Transverse colon (tissue), 4 donors: ENCODE measurements around the gene UGT1A10.

Source experiments
- CTCF ChIP-seq, 5 experiments: fragments of 200-600 bp in 3 of 5; fragments of 450-650 bp in 2 of 5; sonication (generic) in 3 of 5; IDR thresholded peaks; 1 replicate in 2 of 5; 2 replicates in 3 of 5; pipeline ENCODE4 v1.5.1; 2016 to 2017; ENCODE audit warnings: antibody characterized with exemption in 5 of 5, inconsistent platforms in 3 of 5, mild to moderate bottlenecking in 2 of 5, moderate library complexity in 1 of 5
- POLR2A ChIP-seq: fragments of 450-650 bp; IDR thresholded peaks from one replicate; pipeline ENCODE4 v1.6.1; 2016; ENCODE audit warnings: antibody characterized with exemption, mild to moderate bottlenecking, moderate library complexity
- POLR2AphosphoS5 ChIP-seq, 3 donors: sonication (generic); formaldehyde crosslinking; IDR thresholded peaks; one replicate each; pipeline ENCODE4 v1.6.1; 2016; ENCODE audit warnings: antibody characterized with exemption in 3 of 3

DNA sequence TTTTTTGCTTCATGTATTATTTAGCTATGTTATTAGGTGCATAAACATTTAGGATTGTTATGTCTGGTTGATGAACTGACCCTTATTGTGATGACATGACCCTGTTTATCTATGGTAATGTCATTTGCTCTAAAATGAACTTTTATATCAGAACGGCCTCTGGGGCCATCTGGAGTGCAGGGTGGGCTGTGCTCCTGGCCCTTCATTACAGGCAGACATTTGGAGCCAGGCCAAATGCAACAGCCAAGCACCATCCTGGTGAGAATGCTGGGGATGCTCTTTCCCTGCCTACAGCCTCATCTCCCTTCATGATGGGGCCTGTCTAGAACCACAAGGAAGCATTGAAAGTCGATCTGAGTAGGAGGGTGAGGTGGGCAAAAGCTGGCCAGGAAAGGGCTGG is 180.1 kb downstream of the UGT1A10 start:
- TF ChIP-seq CTCF (IDR thresholded peaks at IDR 0.05) (no peak), POLR2AphosphoS5 (IDR thresholded peaks at IDR 0.05) (no peak), POLR2A (no peak)
